ENCODE data around the gene LRRC23. TPM values are rescaled to one million over a fixed set of nuclear protein-coding genes. Genes with fewer than 3 reads are reported as not detected.

Gene LRRC23
- total and polyA plus RNA-seq, 2 of the 13 experiments (the other 11 are each of a cell fraction or from before 2014, with no cell fraction given), result 6.0 to 7.8 TPM

DNA sequence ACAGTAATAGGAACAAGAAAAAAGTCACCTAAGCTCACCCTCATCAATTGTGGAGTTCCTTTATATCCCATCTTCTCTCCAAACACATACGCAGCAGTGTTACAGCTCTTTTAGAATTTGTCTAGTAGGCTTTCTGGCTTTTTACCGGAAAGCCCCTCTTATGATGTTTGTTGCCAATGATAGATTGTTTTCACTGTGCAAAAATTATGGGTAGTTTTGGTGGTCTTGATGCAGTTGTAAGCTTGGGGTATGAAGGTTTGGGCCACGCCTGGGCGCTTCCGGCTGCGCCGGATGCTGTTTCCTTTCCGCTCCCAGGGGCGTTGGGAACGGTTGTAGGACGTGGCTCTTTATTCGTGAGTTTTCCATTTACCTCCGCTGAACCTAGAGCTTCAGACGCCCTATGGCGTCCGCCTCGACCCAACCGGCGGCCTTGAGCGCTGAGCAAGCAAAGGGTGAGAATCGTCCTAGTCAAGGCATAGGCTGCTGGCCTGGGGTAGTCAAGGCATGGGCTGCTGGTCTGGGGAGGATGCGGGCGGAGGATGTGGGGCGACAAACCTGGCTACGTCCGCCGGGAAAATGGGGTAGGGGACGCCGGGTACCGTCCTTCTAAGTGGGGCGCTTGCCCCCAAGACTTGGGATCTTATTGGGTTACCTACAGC lies 39.2 kb downstream of the LRRC23 start, which contains the start of the genes C12orf57 and RNU7-1 (continued):
- TF ChIP-seq ZNF468 (CRISPR knock-in tag; IDR thresholded peaks at IDR 0.05), result no peak
- TF ChIP-seq, protein P1, sequence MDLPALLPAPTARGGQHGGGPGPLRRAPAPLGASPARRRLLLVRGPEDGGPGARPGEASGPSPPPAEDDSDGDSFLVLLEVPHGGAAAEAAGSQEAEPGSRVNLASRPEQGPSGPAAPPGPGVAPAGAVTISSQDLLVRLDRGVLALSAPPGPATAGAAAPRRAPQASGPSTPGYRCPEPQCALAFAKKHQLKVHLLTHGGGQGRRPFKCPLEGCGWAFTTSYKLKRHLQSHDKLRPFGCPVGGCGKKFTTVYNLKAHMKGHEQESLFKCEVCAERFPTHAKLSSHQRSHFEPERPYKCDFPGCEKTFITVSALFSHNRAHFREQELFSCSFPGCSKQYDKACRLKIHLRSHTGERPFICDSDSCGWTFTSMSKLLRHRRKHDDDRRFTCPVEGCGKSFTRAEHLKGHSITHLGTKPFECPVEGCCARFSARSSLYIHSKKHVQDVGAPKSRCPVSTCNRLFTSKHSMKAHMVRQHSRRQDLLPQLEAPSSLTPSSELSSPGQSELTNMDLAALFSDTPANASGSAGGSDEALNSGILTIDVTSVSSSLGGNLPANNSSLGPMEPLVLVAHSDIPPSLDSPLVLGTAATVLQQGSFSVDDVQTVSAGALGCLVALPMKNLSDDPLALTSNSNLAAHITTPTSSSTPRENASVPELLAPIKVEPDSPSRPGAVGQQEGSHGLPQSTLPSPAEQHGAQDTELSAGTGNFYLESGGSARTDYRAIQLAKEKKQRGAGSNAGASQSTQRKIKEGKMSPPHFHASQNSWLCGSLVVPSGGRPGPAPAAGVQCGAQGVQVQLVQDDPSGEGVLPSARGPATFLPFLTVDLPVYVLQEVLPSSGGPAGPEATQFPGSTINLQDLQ (CRISPR knock-in tag; IDR thresholded peaks at IDR 0.05), result no peak
- TF ChIP-seq, protein P2, sequence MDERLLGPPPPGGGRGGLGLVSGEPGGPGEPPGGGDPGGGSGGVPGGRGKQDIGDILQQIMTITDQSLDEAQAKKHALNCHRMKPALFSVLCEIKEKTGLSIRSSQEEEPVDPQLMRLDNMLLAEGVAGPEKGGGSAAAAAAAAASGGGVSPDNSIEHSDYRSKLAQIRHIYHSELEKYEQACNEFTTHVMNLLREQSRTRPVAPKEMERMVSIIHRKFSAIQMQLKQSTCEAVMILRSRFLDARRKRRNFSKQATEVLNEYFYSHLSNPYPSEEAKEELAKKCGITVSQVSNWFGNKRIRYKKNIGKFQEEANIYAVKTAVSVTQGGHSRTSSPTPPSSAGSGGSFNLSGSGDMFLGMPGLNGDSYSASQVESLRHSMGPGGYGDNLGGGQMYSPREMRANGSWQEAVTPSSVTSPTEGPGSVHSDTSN (CRISPR knock-in tag; IDR thresholded peaks at IDR 0.05), result no peak
- TF ChIP-seq ZNF292 (CRISPR knock-in tag; IDR thresholded peaks at IDR 0.05; ENCODE audit: borderline replicate concordance, low read depth), result no peak
- no peak for TF ChIP-seq TBX2 (CRISPR knock-in tag; IDR thresholded peaks at IDR 0.05; ENCODE audit: borderline replicate concordance)
- TF ChIP-seq XBP1 (CRISPR knock-in tag; IDR thresholded peaks at IDR 0.05), result no peak
- no peak for TF ChIP-seq MAF1 (CRISPR knock-in tag; IDR thresholded peaks at IDR 0.05; ENCODE audit: borderline replicate concordance)
- peak; percentile 84 for TF ChIP-seq MIXL1 (CRISPR knock-in tag; IDR thresholded peaks at IDR 0.05)
- TF ChIP-seq RAD21 (CRISPR knock-in tag; IDR thresholded peaks at IDR 0.05), result peak; percentile 81
- no peak for TF ChIP-seq ZNF441 (CRISPR knock-in tag; IDR thresholded peaks at IDR 0.05; ENCODE audit: borderline replicate concordance)
- TF ChIP-seq SP2 (CRISPR knock-in tag; IDR thresholded peaks at IDR 0.05), result no peak
- TF ChIP-seq, protein P3, sequence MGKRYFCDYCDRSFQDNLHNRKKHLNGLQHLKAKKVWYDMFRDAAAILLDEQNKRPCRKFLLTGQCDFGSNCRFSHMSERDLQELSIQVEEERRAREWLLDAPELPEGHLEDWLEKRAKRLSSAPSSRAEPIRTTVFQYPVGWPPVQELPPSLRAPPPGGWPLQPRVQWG (CRISPR knock-in tag; IDR thresholded peaks at IDR 0.05; ENCODE audit: borderline replicate concordance, low read depth), result no peak
- 0 out of 2 replicates have a peak, but pooled peaks have one; percentile 51 for TF ChIP-seq ZNF577 (CRISPR knock-in tag; IDR thresholded peaks at IDR 0.05; ENCODE audit: borderline replicate concordance, low read depth)
- no peak for TF ChIP-seq ZNF484 (CRISPR knock-in tag; IDR thresholded peaks at IDR 0.05; ENCODE audit: borderline replicate concordance, low read depth)
- TF ChIP-seq NFRKB (IDR thresholded peaks at IDR 0.05), result no peak
- TF ChIP-seq MIER3 (CRISPR knock-in tag; IDR thresholded peaks at IDR 0.05; ENCODE audit: borderline replicate concordance), result peak; percentile 66; the same call in 1 of the 2 replicates
- 0 out of 2 replicates have a peak, but pooled peaks have one; percentile 23 for TF ChIP-seq RFX3 (CRISPR knock-in tag; IDR thresholded peaks at IDR 0.05)
- TF ChIP-seq ZFP36 (IDR thresholded peaks at IDR 0.05; ENCODE audit: borderline replicate concordance, low read depth, low read length, partially characterized antibody), result no peak
- TF ChIP-seq HES4 (CRISPR knock-in tag; IDR thresholded peaks at IDR 0.05; ENCODE audit: borderline replicate concordance), result peak; percentile 32; the same call in 1 of the 2 replicates
- peak; percentile 100 for TF ChIP-seq POLR2G (IDR thresholded peaks at IDR 0.05; ENCODE audit: low read depth, low read length)
- TF ChIP-seq, protein P4, sequence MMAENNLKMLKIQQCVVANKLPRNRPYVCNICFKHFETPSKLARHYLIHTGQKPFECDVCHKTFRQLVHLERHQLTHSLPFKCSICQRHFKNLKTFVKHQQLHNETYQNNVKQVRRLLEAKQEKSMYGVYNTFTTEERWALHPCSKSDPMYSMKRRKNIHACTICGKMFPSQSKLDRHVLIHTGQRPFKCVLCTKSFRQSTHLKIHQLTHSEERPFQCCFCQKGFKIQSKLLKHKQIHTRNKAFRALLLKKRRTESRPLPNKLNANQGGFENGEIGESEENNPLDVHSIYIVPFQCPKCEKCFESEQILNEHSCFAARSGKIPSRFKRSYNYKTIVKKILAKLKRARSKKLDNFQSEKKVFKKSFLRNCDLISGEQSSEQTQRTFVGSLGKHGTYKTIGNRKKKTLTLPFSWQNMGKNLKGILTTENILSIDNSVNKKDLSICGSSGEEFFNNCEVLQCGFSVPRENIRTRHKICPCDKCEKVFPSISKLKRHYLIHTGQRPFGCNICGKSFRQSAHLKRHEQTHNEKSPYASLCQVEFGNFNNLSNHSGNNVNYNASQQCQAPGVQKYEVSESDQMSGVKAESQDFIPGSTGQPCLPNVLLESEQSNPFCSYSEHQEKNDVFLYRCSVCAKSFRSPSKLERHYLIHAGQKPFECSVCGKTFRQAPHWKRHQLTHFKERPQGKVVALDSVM (CRISPR knock-in tag; IDR thresholded peaks at IDR 0.05), result no peak
- TF ChIP-seq ZNF264 (CRISPR knock-in tag; IDR thresholded peaks at IDR 0.05), result peak; percentile 35
- TF ChIP-seq ZNF564 (CRISPR knock-in tag; IDR thresholded peaks at IDR 0.05), result no peak
